SK-N-MC (cell line): ENCODE measurements around the gene RALGAPA2.

Source experiments
- EZH2 ChIP-seq: fragments of 200-600 bp; sonication (generic); IDR thresholded peaks from one replicate; pipeline ENCODE4 v1.6.1; 2017; ENCODE audit warnings: antibody characterized with exemption
- FOXP2 ChIP-seq: optimal IDR thresholded peaks from 2 replicates; pipeline ENCODE3; 2011; ENCODE audit warnings: mild to moderate bottlenecking, moderate library complexity; ENCODE audit not compliant: insufficient read depth; ENCODE audit errors: extremely low read length, control extremely low read depth
- POLR2AphosphoS5 ChIP-seq: IDR thresholded peaks from 2 replicates; pipeline ENCODE4 v1.6.1; 2012; ENCODE audit warnings: mild to moderate bottlenecking, low read depth, low read length, borderline replicate concordance

- TF ChIP-seq EZH2 (no peak), POLR2AphosphoS5 (no peak), FOXP2 (no peak)
Measured at GRCh38 chr20:20528861-20529260, 183.6 kb downstream of the RALGAPA2 start.
